Vagina (tissue), 2 donors: Measurements from ENCODE around the gene TBXA2R. TPM values are rescaled to one million over a fixed set of nuclear protein-coding genes. Genes with fewer than 3 reads are reported as not detected.

Source experiments
- DNase-seq, 2 donors: peaks; one replicate each; pipeline ENCODE4 v3.0.0-alpha.2; 2017; ENCODE audit errors: extremely low spot score in 2 of 2
- H3K27ac ChIP-seq: fragments of 200-600 bp; sonication (generic); one replicate; pipeline ENCODE4 v1.5.1; 2019
- H3K27me3 ChIP-seq: fragments of 200-600 bp; sonication (generic); one replicate; pipeline ENCODE4 v1.5.1; 2019
- H3K36me3 ChIP-seq, 2 donors: fragments of 200-600 bp; sonication (generic); one replicate each; pipeline ENCODE4 v1.5.1; 2017 to 2019
- H3K4me1 ChIP-seq: fragments of 200-600 bp; sonication (generic); one replicate; pipeline ENCODE4 v1.5.1; 2019
- H3K4me3 ChIP-seq, 2 donors: fragments of 200-600 bp; sonication (generic); 1 replicate in 1 of 2; 2 replicates in 1 of 2; pipeline ENCODE4 v1.5.1; 2016 to 2019
- H3K9me3 ChIP-seq: fragments of 200-600 bp; sonication (generic); one replicate; pipeline ENCODE4 v1.5.1; 2019
- CTCF ChIP-seq, 3 experiments: fragments of 450-650 bp in 2 of 3; fragments of 200-600 bp in 1 of 3; sonication (generic) in 1 of 3; IDR thresholded peaks; one replicate each; pipeline ENCODE4 v1.5.1; 2017 to 2019; ENCODE audit warnings: antibody characterized with exemption in 3 of 3, mild to moderate bottlenecking in 2 of 3, moderate library complexity in 2 of 3
- POLR2A ChIP-seq, 2 donors: fragments of 450-650 bp; IDR thresholded peaks; one replicate each; pipeline ENCODE4 v1.6.1; 2017; ENCODE audit warnings: antibody characterized with exemption in 2 of 2, mild to moderate bottlenecking in 2 of 2, moderate library complexity in 2 of 2
- POLR2AphosphoS5 ChIP-seq, 2 donors: sonication (generic); formaldehyde crosslinking; IDR thresholded peaks; one replicate each; pipeline ENCODE4 v1.9.0; 2017; ENCODE audit warnings: antibody characterized with exemption in 2 of 2, mild to moderate bottlenecking in 2 of 2, low read depth in 1 of 2; ENCODE audit not compliant: insufficient read depth in 1 of 2
- intact Hi-C: fragments of 100-400 bp; cut with DNase I; formaldehyde crosslinking; loops from one replicate; pipeline ENCODE4 v1.15.1; 2023
- total RNA-seq: library from RNA; depleted of rRNA; stranded (reverse); fragments of >200 nt; gene quantifications from one replicate; pipeline ENCODE4 v1.2.3, GENCODE V29; 2016

The TBXA2R gene
- total RNA-seq, 1 donor from 2014 or later: 1.7 TPM

- intact Hi-C loops: no loop called here
- Histone ChIP-seq H3K9me3 (no peaks in the 10 kb centered on the region), H3K4me3 (no peak overlapping the region), H3K27ac (no peak overlapping the region), H3K4me1 (no peaks in the 10 kb centered on the region), H3K36me3 (peaks cover 0 to 59% of the 10 kb centered on the region in 2 donors), H3K27me3 (no peaks in the 10 kb centered on the region)
- DNase-seq: no peak
- TF ChIP-seq CTCF (IDR thresholded peaks at IDR 0.05) (no peak), POLR2AphosphoS5 (IDR thresholded peaks at IDR 0.05; ENCODE audit: insufficient read depth in 1 of 2, low read depth in 1 of 2) (no peak), POLR2A (IDR thresholded peaks at IDR 0.05) (no peak)
Observed at GRCh38 chr19:3641515-3642269, 35.0 kb upstream of the TBXA2R start.

GRCh38 chr19:3639479-3639878 is 32.8 kb upstream of the TBXA2R start:
- intact Hi-C loops: no loop called here
- no peak for DNase-seq
- H3K4me3 ChIP-seq: no peak overlapping the region
- H3K27me3 ChIP-seq: no peaks in the 10 kb centered on the region
- no peaks in the 10 kb centered on the region for H3K4me1 ChIP-seq
- no peak overlapping the region for H3K27ac ChIP-seq
- TF ChIP-seq CTCF (IDR thresholded peaks at IDR 0.05) (no peak), POLR2A (IDR thresholded peaks at IDR 0.05) (no peak), POLR2AphosphoS5 (IDR thresholded peaks at IDR 0.05; ENCODE audit: insufficient read depth in 1 of 2, low read depth in 1 of 2) (no peak)
- peaks cover 0 to 53% of the 10 kb centered on the region in 2 donors for H3K36me3 ChIP-seq
- no peaks in the 10 kb centered on the region for H3K9me3 ChIP-seq

GRCh38 chr19:3638208-3639193 is 31.8 kb upstream of the TBXA2R start:
- DNase-seq: no peak
- Histone ChIP-seq H3K4me3 (no peak overlapping the region), H3K27me3 (no peaks in the 10 kb centered on the region), H3K4me1 (no peaks in the 10 kb centered on the region), H3K9me3 (no peaks in the 10 kb centered on the region), H3K36me3 (peaks cover 0 to 53% of the 10 kb centered on the region in 2 donors), H3K27ac (no peak overlapping the region)
- intact Hi-C loops: no loop called here
- TF ChIP-seq POLR2AphosphoS5 (IDR thresholded peaks at IDR 0.05; ENCODE audit: insufficient read depth in 1 of 2, low read depth in 1 of 2) (no peak), POLR2A (IDR thresholded peaks at IDR 0.05) (no peak), CTCF (IDR thresholded peaks at IDR 0.05) (no peak)

- TF ChIP-seq POLR2AphosphoS5 (IDR thresholded peaks at IDR 0.05; ENCODE audit: insufficient read depth in 1 of 2, low read depth in 1 of 2) (no peak), CTCF (IDR thresholded peaks at IDR 0.05) (no peak), POLR2A (IDR thresholded peaks at IDR 0.05) (no peak)
- Histone ChIP-seq H3K4me3 (no peak overlapping the region), H3K27me3 (no peaks in the 10 kb centered on the region), H3K27ac (no peak overlapping the region), H3K9me3 (no peaks in the 10 kb centered on the region), H3K4me1 (no peaks in the 10 kb centered on the region), H3K36me3 (peaks cover 0 to 44% of the 10 kb centered on the region in 2 donors)
- intact Hi-C loops: no loop called here
- no peak for DNase-seq
Observed at GRCh38 chr19:3637621-3638020, 30.9 kb upstream of the TBXA2R start.
